ENCODE measurements around the gene IQGAP1.

- TF ChIP-seq, protein P1, sequence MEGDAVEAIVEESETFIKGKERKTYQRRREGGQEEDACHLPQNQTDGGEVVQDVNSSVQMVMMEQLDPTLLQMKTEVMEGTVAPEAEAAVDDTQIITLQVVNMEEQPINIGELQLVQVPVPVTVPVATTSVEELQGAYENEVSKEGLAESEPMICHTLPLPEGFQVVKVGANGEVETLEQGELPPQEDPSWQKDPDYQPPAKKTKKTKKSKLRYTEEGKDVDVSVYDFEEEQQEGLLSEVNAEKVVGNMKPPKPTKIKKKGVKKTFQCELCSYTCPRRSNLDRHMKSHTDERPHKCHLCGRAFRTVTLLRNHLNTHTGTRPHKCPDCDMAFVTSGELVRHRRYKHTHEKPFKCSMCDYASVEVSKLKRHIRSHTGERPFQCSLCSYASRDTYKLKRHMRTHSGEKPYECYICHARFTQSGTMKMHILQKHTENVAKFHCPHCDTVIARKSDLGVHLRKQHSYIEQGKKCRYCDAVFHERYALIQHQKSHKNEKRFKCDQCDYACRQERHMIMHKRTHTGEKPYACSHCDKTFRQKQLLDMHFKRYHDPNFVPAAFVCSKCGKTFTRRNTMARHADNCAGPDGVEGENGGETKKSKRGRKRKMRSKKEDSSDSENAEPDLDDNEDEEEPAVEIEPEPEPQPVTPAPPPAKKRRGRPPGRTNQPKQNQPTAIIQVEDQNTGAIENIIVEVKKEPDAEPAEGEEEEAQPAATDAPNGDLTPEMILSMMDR (conservative IDR thresholded peaks at IDR 0.05; ENCODE audit: low read depth, low read length), result no peak
- no peak for TF ChIP-seq MAFK (IDR thresholded peaks at IDR 0.05; ENCODE audit: low read depth, low read length)
- no peak for TF ChIP-seq BHLHE40 (IDR thresholded peaks at IDR 0.05; ENCODE audit: low read depth, low read length)
- TF ChIP-seq POLR2A (IDR thresholded peaks at IDR 0.05; ENCODE audit: low read depth, low read length), result no peak
- TF ChIP-seq RFX5 (IDR thresholded peaks at IDR 0.05; ENCODE audit: low read depth, low read length), result no peak
- TF ChIP-seq RAD21 (IDR thresholded peaks at IDR 0.05; ENCODE audit: low read length), result no peak
- no peak for TF ChIP-seq FOS (IDR thresholded peaks at IDR 0.05; ENCODE audit: low read depth, low read length)
- TF ChIP-seq USF2 (IDR thresholded peaks at IDR 0.05; ENCODE audit: low read depth, low read length), result no peak
- no peak for TF ChIP-seq CEBPB (IDR thresholded peaks at IDR 0.05; ENCODE audit: low read depth, low read length)
- TF ChIP-seq CHD1 (IDR thresholded peaks at IDR 0.05; ENCODE audit: low read depth, low read length), result no peak
- no peak for TF ChIP-seq MXI1 (IDR thresholded peaks at IDR 0.05; ENCODE audit: borderline replicate concordance, low read depth, low read length)
- TF ChIP-seq RCOR1 (IDR thresholded peaks at IDR 0.05; ENCODE audit: insufficient replicate concordance, low read length), result no peak
- no peak for TF ChIP-seq SMC3 (IDR thresholded peaks at IDR 0.05; ENCODE audit: low read depth, low read length)
These were observed 30.6 kb downstream of the IQGAP1 start for GRCh38 chr15:90418627-90419026.
